ENCODE measurements around the gene C1GALT1.

Gene C1GALT1

DNA sequence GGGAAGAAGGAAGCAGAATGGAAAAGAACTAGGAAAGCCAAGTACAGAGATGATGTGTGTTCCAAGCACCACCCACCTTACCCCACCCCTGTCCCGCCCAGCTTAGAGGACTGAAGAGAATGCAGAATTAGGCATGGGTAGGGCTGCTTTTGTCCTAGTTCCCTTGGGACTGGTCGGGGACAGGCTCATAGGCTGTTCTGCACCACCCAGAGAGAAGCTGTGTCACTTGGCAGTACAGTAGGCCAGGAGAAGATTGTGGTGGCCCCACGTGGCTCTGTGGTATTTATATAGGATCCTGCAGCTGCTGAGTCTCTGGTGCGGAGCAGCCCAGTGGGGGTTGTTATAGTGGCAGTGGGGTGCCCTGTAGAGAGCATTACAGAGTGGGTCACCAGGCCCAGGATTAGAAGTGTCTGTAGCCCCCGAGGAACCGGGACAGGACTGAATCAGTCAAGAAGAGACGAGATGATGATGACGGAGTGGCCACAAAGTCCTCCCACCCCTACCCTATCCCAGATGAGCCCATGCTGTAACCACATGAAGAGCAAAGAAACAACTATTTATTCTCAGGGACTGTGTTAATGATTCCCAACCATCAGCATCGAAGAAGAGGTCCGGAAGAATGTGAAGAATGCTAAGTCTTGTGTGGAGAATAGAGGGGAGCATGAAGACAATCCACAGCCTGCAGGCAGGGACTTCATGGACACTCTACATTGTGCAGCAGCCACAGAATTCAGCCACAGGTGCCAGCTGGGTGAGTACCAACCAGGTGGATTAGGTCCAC, 88.9 kb downstream of the C1GALT1 start:
- H3K27ac ChIP-seq: no peak overlapping the region
- H3K9ac ChIP-seq (ENCODE audit: insufficient read length): no peak overlapping the region
- no peak overlapping the region for H3K4me3 ChIP-seq
- no peak for TF ChIP-seq EZH2 (IDR thresholded peaks at IDR 0.05)
- no peak for TF ChIP-seq FOXP2 (optimal IDR thresholded peaks at IDR 0.05; ENCODE audit: control extremely low read depth, extremely low read length, insufficient read depth)
- TF ChIP-seq POLR2AphosphoS5 (IDR thresholded peaks at IDR 0.05; ENCODE audit: borderline replicate concordance, low read depth, low read length): no peak
- H3K36me3 ChIP-seq (ENCODE audit: insufficient read depth, low read length): no peaks in the 10 kb centered on the region
- DNase-seq (ENCODE audit: low read depth, low spot score): no peak
- H3K9me3 ChIP-seq (ENCODE audit: low read depth, low read length): no peaks in the 10 kb centered on the region

DNA sequence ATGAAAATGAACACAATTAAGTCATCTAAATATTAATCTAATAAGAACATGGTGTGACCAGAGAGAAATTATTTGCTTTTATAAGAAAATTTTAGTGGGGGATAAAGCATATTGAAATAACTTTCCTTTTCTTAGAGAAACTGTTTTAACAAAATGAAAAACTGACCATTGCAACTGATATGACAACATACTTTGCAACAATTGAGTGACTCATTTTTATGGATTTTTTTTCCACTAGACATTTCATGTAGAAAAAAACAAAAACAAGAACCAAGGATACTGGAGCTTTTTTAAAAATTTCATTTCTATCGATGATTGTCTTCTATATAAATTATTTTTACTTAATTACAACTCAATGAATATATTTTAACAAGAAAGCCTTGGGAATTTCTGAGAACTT, 90.0 kb downstream of the C1GALT1 start:
- no peaks in the 10 kb centered on the region for H3K36me3 ChIP-seq (ENCODE audit: insufficient read depth, low read length)
- no peaks in the 10 kb centered on the region for H3K9me3 ChIP-seq (ENCODE audit: low read depth, low read length)
- no peak for DNase-seq (ENCODE audit: low read depth, low spot score)
- no peak overlapping the region for H3K4me3 ChIP-seq
- TF ChIP-seq EZH2 (IDR thresholded peaks at IDR 0.05): no peak
- TF ChIP-seq FOXP2 (optimal IDR thresholded peaks at IDR 0.05; ENCODE audit: control extremely low read depth, extremely low read length, insufficient read depth): no peak
- no peak for TF ChIP-seq POLR2AphosphoS5 (IDR thresholded peaks at IDR 0.05; ENCODE audit: borderline replicate concordance, low read depth, low read length)
- H3K9ac ChIP-seq (ENCODE audit: insufficient read length): no peak overlapping the region
- H3K27ac ChIP-seq: no peak overlapping the region

DNA sequence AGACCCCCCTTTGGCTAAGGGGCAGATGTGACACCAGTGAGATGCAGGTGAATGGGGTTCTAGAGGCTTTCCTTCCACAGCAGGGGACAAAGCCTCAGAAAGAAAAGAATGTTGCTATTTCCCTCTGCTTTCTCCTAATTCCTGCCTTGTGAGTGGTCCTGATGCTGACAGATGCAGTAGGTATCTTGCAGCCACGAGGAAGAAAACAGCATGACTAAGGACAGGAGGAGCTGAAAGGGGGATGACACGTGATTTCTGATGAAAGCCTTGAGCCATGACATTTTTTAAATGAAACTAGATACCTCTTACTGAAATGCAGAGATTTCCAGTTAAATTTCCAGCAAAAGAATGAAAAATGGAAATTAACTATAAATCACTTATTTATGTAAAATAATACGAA, 92.4 kb downstream of the C1GALT1 start:
- Histone ChIP-seq H3K27ac (no peak overlapping the region), H3K4me3 (no peak overlapping the region), H3K36me3 (ENCODE audit: insufficient read depth, low read length) (no peaks in the 10 kb centered on the region), H3K9me3 (ENCODE audit: low read depth, low read length) (no peaks in the 10 kb centered on the region), H3K9ac (ENCODE audit: insufficient read length) (no peak overlapping the region)
- DNase-seq (ENCODE audit: low read depth, low spot score): no peak
- no peak for TF ChIP-seq EZH2 (IDR thresholded peaks at IDR 0.05)
- TF ChIP-seq POLR2AphosphoS5 (IDR thresholded peaks at IDR 0.05; ENCODE audit: borderline replicate concordance, low read depth, low read length): no peak
- no peak for TF ChIP-seq FOXP2 (optimal IDR thresholded peaks at IDR 0.05; ENCODE audit: control extremely low read depth, extremely low read length, insufficient read depth)

DNA sequence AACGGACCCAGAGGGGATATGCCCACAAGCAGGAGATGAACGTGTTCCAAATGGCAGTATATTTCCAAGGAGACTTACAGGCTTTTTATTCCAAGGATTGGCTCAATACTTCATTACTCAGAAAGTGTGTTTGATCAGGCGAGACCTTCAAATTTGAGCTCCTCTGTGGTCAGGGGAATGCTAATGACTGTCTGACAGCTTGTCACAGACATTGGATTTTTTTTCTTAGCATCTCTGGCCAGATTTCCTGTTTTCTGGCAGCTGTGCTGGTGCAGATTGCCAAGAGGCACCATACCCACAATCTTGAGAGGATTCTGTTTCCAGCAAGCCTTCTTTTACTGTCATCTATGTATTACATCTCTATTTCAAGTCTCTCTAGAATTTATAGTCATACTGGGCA, 93.8 kb downstream of the C1GALT1 start:
- DNase-seq (ENCODE audit: low read depth, low spot score): no peak
- Histone ChIP-seq H3K9ac (ENCODE audit: insufficient read length) (no peak overlapping the region), H3K9me3 (ENCODE audit: low read depth, low read length) (no peaks in the 10 kb centered on the region), H3K4me3 (no peak overlapping the region), H3K36me3 (ENCODE audit: insufficient read depth, low read length) (no peaks in the 10 kb centered on the region), H3K27ac (no peak overlapping the region)
- no peak for TF ChIP-seq EZH2 (IDR thresholded peaks at IDR 0.05)
- no peak for TF ChIP-seq FOXP2 (optimal IDR thresholded peaks at IDR 0.05; ENCODE audit: control extremely low read depth, extremely low read length, insufficient read depth)
- TF ChIP-seq POLR2AphosphoS5 (IDR thresholded peaks at IDR 0.05; ENCODE audit: borderline replicate concordance, low read depth, low read length): no peak

DNA sequence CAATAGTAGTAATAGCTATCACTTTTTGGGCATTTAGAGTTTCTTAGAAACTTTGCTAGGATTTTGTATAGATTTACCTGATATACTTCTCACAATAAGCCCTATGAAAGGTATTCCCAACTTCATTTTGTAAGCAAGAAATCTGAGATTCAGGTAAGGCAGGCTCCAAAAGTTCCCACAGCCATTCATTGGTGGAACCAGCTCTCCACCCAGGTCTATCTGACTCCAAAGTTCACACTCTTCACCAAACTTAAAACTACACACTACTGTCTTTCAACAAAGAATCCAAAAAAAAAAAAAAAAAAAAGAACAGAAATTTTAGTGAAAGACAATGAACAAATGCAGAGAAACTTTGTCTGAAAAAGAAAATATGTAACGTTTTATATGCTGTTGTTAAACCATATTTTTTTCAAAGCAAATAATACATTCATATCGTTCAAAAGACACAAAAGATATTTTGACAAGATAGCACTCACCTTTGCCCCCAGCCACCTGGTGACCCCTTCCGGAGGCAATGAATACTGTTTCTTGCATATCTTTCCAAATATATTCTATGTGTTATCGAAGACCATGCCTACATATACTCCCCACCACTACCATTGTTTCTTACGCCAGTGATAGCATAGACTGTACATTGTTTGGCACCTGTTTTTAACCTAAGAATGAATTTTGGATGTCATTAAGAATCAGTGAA, 108.2 kb downstream of the C1GALT1 start:
- no peaks in the 10 kb centered on the region for H3K36me3 ChIP-seq (ENCODE audit: insufficient read depth, low read length)
- H3K9ac ChIP-seq (ENCODE audit: insufficient read length): no peak overlapping the region
- no peak for DNase-seq (ENCODE audit: low read depth, low spot score)
- TF ChIP-seq POLR2AphosphoS5 (IDR thresholded peaks at IDR 0.05; ENCODE audit: borderline replicate concordance, low read depth, low read length) (no peak), EZH2 (IDR thresholded peaks at IDR 0.05) (no peak), FOXP2 (optimal IDR thresholded peaks at IDR 0.05; ENCODE audit: control extremely low read depth, extremely low read length, insufficient read depth) (no peak)
- H3K4me3 ChIP-seq: no peak overlapping the region
- no peak overlapping the region for H3K27ac ChIP-seq
- no peaks in the 10 kb centered on the region for H3K9me3 ChIP-seq (ENCODE audit: low read depth, low read length)

DNA sequence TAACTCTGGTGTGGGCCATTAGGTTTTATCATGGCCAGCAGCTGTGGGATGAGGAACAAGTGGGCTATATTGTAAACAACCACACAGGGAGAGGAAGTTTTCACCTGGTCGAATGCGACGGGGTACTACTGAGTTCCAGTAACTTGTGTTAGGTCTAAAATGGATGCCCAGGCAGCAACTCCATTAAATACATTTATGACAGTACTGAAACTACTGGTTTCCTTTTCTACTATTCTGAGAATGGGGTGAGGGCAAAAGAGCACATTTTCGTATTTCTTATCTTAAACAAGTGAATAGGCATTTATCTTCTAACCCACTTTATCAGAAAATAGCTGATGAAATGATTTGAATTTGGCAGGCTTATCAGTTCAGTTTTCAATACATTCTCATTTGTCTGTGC, 109.7 kb downstream of the C1GALT1 start:
- H3K9ac ChIP-seq (ENCODE audit: insufficient read length): no peak overlapping the region
- no peak for DNase-seq (ENCODE audit: low read depth, low spot score)
- no peak overlapping the region for H3K27ac ChIP-seq
- no peak overlapping the region for H3K4me3 ChIP-seq
- H3K36me3 ChIP-seq (ENCODE audit: insufficient read depth, low read length): no peaks in the 10 kb centered on the region
- TF ChIP-seq EZH2 (IDR thresholded peaks at IDR 0.05) (no peak), FOXP2 (optimal IDR thresholded peaks at IDR 0.05; ENCODE audit: control extremely low read depth, extremely low read length, insufficient read depth) (no peak), POLR2AphosphoS5 (IDR thresholded peaks at IDR 0.05; ENCODE audit: borderline replicate concordance, low read depth, low read length) (no peak)
- no peaks in the 10 kb centered on the region for H3K9me3 ChIP-seq (ENCODE audit: low read depth, low read length)

DNA sequence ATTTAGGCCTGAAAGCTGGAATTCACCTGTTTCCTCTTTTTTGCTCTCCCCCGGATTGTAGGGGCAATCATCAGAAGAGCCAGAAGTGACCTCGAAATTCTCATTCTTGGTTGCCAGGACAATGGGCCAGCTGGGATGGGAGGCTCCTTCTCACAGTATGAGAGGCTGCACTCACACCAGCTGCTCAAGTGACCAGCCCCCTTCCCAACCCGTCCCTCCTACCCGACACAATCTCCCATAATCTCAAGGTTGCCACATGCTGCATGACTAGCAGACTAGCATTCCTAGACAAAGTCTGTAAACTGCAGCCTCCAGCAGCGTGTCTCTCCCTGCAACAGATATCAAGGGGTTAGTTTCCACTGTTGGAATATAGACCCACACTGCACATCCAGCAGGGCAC, 110.3 kb downstream of the C1GALT1 start:
- TF ChIP-seq FOXP2 (optimal IDR thresholded peaks at IDR 0.05; ENCODE audit: control extremely low read depth, extremely low read length, insufficient read depth): no peak
- TF ChIP-seq EZH2 (IDR thresholded peaks at IDR 0.05): no peak
- TF ChIP-seq POLR2AphosphoS5 (IDR thresholded peaks at IDR 0.05; ENCODE audit: borderline replicate concordance, low read depth, low read length): no peak
- Histone ChIP-seq H3K9me3 (ENCODE audit: low read depth, low read length) (no peaks in the 10 kb centered on the region), H3K4me3 (no peak overlapping the region), H3K27ac (no peak overlapping the region), H3K36me3 (ENCODE audit: insufficient read depth, low read length) (no peaks in the 10 kb centered on the region), H3K9ac (ENCODE audit: insufficient read length) (no peak overlapping the region)
- no peak for DNase-seq (ENCODE audit: low read depth, low spot score)

DNA sequence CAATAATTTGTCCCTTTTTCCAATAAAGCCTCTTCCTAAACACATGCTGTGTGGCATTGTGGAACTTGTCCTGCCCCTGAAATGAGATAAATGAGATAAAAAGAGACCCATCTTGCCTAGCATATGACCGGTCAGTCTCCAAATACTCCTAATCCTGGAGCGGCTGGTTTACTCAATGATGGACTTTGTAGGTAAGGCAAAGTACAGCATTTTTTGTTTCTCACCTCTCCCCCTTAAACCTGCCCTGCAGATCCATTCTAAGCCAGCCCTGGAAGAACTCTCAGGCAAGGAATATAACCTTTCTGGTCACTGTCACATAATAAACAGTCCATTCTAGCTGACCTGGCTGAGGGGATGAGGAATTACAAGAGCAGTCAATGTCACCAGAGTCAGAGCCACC, 110.7 kb downstream of the C1GALT1 start:
- H3K4me3 ChIP-seq: no peak overlapping the region
- DNase-seq (ENCODE audit: low read depth, low spot score): no peak
- H3K27ac ChIP-seq: no peak overlapping the region
- H3K9ac ChIP-seq (ENCODE audit: insufficient read length): no peak overlapping the region
- TF ChIP-seq POLR2AphosphoS5 (IDR thresholded peaks at IDR 0.05; ENCODE audit: borderline replicate concordance, low read depth, low read length) (no peak), FOXP2 (optimal IDR thresholded peaks at IDR 0.05; ENCODE audit: control extremely low read depth, extremely low read length, insufficient read depth) (no peak), EZH2 (IDR thresholded peaks at IDR 0.05) (no peak)
- no peaks in the 10 kb centered on the region for H3K9me3 ChIP-seq (ENCODE audit: low read depth, low read length)
- H3K36me3 ChIP-seq (ENCODE audit: insufficient read depth, low read length): no peaks in the 10 kb centered on the region
